ENCODE measurements around the gene NOS1AP. TPM values are rescaled to one million over a fixed set of nuclear protein-coding genes. Genes with fewer than 3 reads are reported as not detected.
A peak's percentile ranks its signal among the peaks of the same experiment; 100 is the strongest.
"Not testable (repeated sequence)": the region's sequence is repeated elsewhere in the genome, so short reads cannot be mapped to it uniquely, and the experiment has no call there.

Gene NOS1AP
- total RNA-seq, 1 donor from 2014 or later, result 0.99 TPM

GRCh38 chr1:162328512-162328911, 259.0 kb downstream of the NOS1AP start:
- DNase-seq (ENCODE audit: low read depth), result peak; percentile 20

- no peak for DNase-seq (ENCODE audit: low read depth)
These were observed 260.3 kb downstream of the NOS1AP start for GRCh38 chr1:162329826-162330225.

DNA sequence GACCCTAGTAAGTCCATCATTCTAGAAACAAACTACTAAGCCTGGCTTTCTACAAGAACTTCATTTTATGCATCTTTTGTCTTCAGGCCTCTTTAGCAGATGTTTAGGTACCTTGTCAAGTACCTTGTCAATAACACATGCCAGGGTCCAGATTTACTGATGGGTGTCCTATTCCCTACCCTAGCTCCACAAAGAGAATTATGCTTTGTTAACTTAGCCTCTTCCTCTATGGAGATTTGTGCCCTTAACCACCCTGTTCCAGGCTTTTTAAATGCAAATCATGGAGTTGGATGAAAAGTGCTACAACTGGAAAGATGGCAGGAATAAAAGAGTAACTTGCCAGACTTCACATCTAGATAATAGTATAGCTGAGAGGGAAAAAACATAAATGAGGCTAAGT, 264.5 kb downstream of the NOS1AP start:
- DNase-seq (ENCODE audit: low read depth), result no peak

DNA sequence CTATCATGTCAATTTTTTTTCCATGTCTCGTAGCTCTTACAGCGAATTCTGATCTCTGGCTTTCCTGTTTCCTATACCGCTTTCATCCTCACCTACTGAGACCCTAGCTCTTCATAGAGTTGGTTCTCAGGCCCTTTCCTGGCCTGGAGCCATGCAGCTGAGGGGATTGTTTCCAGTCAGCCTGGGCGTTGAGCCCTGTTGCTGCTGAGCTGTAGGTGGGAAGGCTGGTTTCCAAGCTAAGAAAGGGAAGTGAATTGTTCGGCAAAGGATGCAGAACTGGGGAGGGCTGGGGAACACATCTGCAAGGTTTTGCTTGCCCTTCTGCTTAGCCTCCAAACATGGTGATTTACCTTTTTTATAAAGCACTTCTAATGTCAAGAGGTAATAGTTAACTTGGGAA, 265.6 kb downstream of the NOS1AP start:
- DNase-seq (ENCODE audit: low read depth), result no peak

- DNase-seq (ENCODE audit: low read depth), result no peak
These were observed 267.3 kb downstream of the NOS1AP start for GRCh38 chr1:162336621-162337285.

DNA sequence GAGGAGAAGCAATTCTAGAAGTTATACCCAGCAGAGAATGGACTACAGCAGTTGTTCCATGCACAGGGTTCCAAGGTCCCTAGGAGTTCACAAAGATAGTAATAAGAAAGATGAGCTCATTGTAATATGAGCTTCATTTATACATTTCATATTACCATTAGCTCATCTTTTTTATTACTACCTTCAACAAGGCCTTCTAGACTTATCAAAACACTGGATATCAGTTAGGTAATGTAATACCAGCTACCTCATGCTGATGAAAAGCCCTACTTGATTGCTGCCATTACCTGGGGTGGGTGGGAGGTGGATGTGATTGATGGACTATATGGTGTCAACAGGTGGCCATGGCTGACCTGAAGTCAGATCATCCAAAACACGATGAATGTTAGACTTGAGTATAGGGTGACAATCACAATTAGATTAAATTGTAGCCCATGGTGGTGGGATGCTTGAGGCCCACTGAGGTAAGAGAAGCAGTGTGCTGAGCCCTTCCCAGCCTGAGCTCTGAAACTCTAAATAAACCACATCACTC, 273.0 kb downstream of the NOS1AP start:
- DNase-seq (ENCODE audit: low read depth), result no peak

GRCh38 chr1:162343470-162343869, 274.0 kb downstream of the NOS1AP start:
- DNase-seq (ENCODE audit: low read depth), result no peak

DNA sequence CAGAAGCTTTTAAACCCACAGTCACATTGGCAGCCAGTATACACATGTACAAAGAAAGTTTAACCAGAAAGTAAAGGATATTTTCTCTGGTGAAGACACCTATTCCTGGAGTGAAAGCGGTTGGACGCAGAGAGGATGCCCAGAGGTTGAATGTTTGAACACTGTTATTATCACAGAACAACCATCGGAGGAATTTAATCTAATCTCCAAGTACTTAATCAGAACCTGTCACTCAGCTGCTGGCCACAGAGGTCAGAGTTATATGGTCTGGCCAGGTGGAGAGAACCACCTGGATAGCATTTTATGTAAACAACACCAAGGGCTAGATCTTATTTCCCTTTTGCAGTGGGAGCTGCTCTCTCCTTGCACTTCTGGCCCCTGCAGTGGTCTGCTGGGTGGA, 277.8 kb downstream of the NOS1AP start:
- no peak for DNase-seq (ENCODE audit: low read depth)

GRCh38 chr1:162349635-162350330, 280.3 kb downstream of the NOS1AP start:
- peak; percentile 99 for DNase-seq (ENCODE audit: low read depth)

DNA sequence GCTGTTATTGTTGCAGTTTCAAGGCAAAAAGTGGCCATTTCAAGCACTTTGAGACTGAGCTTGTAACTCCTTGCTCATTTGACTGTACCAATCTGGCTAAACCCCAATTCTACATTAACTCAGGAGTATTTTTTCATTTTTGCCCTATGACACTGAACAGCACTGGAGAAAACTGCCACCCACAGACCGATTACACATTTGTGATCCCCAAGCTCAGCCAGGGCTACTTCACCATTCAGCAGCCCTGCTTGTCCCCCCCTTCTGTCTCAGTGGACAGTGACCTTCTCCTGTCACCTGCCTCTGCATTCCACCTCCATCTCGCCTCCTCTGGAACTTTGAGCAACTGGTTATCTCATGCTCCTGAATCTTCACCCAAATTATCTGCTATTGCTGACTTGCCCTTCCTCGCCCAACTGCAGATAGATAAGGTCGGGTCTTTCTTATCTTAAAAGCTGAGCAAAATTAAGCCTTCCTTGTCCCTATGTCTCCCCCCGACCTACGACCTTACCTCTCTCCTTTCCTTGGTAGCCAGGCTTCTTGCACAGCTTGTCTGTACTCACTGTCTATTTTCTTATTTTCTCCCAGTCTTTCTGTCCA, 281.9 kb downstream of the NOS1AP start:
- DNase-seq (ENCODE audit: low read depth), result no peak

GRCh38 chr1:162351874-162352273, 282.4 kb downstream of the NOS1AP start:
- DNase-seq (ENCODE audit: low read depth), result not testable (repeated sequence)

DNA sequence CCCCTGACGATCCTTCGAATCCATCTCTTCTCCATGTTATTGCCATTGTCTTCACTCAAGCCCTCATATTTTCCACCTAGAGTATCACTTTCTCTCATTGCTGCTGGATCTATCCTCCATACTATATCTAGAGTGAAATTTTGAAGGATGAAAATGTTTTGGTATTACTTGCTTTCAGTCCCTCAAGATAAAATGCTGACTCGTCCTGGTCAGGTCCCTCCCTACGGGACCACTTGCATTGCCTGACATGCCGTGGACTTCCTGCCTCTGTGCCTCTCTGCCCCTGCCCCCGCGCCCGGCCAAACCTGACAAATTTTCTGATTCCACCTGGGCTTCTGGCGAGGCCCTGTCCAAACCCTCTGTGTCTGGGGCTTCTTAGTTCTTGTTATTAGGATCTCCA, 283.6 kb downstream of the NOS1AP start:
- no peak for DNase-seq (ENCODE audit: low read depth)

GRCh38 chr1:162353702-162354101, 284.2 kb downstream of the NOS1AP start:
- no peak for DNase-seq (ENCODE audit: low read depth)

DNA sequence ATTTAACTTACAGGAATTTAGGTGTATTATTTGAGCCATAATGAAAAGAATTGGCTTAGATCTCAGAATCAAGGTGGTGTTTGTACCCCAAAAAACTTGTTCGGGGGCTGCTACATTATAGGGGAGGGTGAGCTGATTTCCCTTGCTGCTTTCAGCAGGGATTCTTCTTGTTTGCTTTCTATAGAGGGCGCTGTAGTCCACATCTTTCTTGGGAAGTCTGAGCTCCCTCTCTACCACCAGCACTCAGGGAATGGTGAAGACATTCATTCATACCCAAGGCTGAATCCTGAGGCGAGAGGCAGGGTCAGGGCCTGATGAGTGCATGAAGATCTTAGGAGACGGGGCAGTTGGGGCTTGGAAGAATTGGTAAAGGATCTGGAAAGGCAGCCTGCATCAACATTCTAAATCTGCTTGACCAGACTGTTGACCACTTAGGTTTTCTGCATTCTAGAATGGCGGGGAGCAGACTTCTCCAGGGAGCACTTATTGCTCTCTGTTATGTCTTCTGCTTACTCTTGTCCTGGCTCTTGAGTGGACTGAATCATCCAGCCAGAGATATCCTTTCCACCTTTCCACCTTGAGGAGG, 288.3 kb downstream of the NOS1AP start:
- peak; percentile 43 for DNase-seq (ENCODE audit: low read depth)

- no peak for DNase-seq (ENCODE audit: low read depth)
These were observed 289.4 kb downstream of the NOS1AP start for GRCh38 chr1:162358928-162359327.

GRCh38 chr1:162359523-162360236, 290.2 kb downstream of the NOS1AP start:
- DNase-seq (ENCODE audit: low read depth), result no peak

GRCh38 chr1:162360237-162360873, 290.9 kb downstream of the NOS1AP start:
- no peak for DNase-seq (ENCODE audit: low read depth)

- DNase-seq (ENCODE audit: low read depth), result no peak
These were observed 291.4 kb downstream of the NOS1AP start for GRCh38 chr1:162360874-162361260.

- no peak for DNase-seq (ENCODE audit: low read depth)
These were observed 291.9 kb downstream of the NOS1AP start for GRCh38 chr1:162361349-162361748.

GRCh38 chr1:162363823-162364222, 294.3 kb downstream of the NOS1AP start:
- DNase-seq (ENCODE audit: low read depth), result no peak

- DNase-seq (ENCODE audit: low read depth), result no peak
These were observed 295.0 kb downstream of the NOS1AP start for GRCh38 chr1:162364498-162364897.

Data from renal cortical epithelial cell (primary cell).